22Rv1 (cell line): ENCODE data around the gene LDLRAD4.

Source experiments
- ZFX ChIP-seq: fragments of 450-650 bp; IDR thresholded peaks from 2 replicates; pipeline ENCODE4 v1.6.1; 2017; ENCODE audit warnings: antibody characterized with exemption, borderline replicate concordance
- TF ChIP-seq, protein P1 (sequence below): fragments of 450-650 bp; IDR thresholded peaks from 2 replicates; pipeline ENCODE4 v1.5.1; 2017; ENCODE audit warnings: mild to moderate bottlenecking

DNA sequence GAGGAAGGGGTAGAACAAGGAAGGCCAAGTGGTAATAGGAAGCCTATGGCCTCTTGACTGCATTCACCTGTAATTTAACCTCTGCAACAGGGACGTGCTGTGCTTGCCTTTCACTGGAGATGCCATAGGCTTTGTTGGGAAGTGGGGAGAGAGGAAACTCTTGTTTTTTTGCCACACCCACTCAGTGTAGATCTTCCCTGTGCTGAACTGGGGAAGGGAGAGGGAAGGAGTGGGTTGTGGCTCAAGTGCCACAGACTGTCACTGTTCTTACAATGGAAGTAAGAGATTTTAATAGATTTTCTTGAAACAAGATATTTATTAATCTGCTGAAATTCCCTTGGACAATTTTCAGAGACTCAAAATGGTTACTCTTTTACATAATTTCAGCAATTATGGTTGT is 380.5 kb downstream of the LDLRAD4 start:
- TF ChIP-seq, protein P1, sequence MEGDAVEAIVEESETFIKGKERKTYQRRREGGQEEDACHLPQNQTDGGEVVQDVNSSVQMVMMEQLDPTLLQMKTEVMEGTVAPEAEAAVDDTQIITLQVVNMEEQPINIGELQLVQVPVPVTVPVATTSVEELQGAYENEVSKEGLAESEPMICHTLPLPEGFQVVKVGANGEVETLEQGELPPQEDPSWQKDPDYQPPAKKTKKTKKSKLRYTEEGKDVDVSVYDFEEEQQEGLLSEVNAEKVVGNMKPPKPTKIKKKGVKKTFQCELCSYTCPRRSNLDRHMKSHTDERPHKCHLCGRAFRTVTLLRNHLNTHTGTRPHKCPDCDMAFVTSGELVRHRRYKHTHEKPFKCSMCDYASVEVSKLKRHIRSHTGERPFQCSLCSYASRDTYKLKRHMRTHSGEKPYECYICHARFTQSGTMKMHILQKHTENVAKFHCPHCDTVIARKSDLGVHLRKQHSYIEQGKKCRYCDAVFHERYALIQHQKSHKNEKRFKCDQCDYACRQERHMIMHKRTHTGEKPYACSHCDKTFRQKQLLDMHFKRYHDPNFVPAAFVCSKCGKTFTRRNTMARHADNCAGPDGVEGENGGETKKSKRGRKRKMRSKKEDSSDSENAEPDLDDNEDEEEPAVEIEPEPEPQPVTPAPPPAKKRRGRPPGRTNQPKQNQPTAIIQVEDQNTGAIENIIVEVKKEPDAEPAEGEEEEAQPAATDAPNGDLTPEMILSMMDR, result no peak
- no peak for TF ChIP-seq ZFX
